ENCODE results near the gene TAAR9. TPM values are rescaled to one million over a fixed set of nuclear protein-coding genes. Genes with fewer than 3 reads are reported as not detected.
"Not testable (repeated sequence)": the region's sequence is repeated elsewhere in the genome, so short reads cannot be mapped to it uniquely, and the experiment has no call there.

TAAR9 gene
- total RNA-seq, 1 experiment from 2014 or later: not detected

GRCh38 chr6:132513831-132514545 is 24.1 kb upstream of the TAAR9 start:
- DNase-seq (ENCODE audit: low spot score): no peak

DNA sequence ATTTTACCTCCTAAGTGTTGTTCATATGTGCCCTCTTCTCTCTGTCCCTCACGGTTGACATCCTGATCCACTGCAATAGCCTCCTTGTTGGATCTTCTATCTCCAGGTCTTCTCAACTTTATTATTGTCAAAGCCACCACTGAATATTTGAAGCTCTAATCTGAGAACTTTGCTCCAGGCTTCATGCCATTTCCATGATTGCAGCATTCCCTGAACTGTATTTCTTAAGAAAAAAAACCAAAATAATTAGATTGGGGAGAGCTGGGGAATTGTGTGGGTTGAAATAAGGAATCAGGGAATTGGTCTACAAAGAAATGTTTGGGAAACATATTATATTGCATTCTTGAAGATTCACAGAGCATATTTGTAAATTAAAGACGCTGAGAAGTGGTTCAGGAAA is 22.7 kb upstream of the TAAR9 start:
- no peak for DNase-seq (ENCODE audit: low spot score)

GRCh38 chr6:132520953-132521352 is 17.1 kb upstream of the TAAR9 start:
- DNase-seq (ENCODE audit: low spot score): no peak

DNA sequence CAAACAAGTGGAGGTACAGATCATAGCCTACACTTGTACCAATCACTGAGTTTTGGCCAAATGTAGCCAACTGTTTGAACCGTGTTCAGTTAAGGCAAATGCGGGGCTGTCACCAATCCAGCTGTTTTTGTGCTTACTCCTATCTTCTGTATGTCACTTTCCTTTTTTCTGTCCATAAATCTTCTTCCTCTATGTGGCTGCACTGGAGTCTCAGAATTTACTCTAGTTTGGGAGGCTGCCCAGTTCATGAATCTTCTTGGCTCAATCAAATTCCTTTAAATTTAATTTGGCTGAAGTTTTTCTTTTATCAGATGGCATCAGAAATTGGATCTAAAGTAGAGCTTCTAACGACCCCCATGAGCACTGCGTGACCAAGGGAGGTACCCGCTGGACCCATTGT is 13.4 kb upstream of the TAAR9 start:
- no peak for DNase-seq (ENCODE audit: low spot score)

DNA sequence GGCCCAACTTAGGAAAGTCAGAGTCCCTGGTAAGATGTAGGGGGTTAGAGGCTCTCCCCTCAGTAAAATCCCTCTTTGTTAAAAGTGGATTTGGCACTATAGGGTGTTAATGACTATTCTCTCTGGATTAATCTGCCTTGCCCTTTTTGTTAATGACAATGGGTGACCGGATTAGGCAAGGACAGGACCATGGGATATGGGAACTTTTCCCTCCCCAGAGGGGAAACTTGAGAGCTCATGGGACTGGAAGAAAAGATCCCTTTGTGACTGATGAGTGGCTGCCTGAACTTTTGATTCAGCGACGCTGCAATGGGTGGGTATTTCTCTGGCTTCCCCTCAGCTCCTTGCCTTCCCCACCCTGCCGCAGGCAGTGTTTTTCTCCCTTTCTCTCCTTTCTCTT is 12.2 kb upstream of the TAAR9 start:
- DNase-seq (ENCODE audit: low spot score): no peak

- no peak for DNase-seq (ENCODE audit: low spot score)
Measured at GRCh38 chr6:132526461-132526860, 11.6 kb upstream of the TAAR9 start.

GRCh38 chr6:132527791-132528190 is 10.3 kb upstream of the TAAR9 start:
- no peak for DNase-seq (ENCODE audit: low spot score)

DNA sequence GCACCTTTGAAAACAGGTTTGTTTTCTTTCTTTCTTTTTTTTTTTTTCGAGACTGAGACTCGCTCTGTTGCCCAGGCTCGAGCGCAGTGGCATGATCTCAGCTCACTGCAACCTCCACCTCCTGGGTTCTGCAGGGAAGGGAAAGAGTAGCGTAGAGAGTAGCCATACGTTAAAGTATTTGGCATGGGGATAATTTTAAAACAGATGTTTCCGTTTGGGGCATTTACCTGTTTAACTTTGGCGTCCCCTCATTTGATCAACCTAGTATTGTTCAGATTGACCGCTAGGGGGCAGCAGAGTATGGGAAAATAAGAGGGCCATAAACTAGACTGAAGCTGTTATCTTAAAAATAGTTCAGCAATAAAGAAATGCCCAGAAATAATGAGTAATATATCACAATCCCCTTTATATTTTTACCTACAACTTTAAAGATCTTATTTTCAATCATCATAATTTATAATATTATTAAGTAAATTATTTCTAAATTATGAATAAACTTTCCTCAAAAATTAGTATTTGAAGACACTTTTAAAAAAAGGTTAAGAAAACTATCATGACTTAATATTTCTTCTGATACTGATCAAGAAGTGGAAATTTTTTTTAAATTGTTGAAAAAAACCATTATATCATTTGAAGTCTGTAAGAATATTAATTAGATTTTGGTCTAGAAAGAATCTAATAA is 7.6 kb upstream of the TAAR9 start:
- DNase-seq (ENCODE audit: low spot score): peak; percentile 15

- DNase-seq (ENCODE audit: low spot score): not testable (repeated sequence)
Measured at GRCh38 chr6:132534546-132534945, 3.5 kb upstream of the TAAR9 start.

DNA sequence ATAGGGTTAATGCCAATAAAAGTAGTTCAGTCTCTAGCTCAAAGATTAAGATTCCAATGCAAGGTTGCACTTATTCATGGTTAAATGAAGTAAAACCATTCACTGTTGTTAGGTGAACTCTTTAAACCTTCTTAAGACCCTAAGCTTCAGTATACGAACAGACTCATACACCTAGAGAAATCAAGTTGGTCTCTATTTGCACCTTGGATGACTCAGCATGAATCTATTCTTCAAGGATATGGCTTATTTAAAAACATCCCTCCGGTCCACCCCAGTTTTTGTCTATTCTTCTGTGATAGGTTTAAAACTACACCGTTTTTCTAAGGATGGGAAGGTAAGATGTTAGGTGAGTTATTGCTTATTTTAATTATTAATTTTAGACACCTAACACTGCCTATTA is 932 bp upstream of the TAAR9 start:
- no peak for DNase-seq (ENCODE audit: low spot score)

DNA sequence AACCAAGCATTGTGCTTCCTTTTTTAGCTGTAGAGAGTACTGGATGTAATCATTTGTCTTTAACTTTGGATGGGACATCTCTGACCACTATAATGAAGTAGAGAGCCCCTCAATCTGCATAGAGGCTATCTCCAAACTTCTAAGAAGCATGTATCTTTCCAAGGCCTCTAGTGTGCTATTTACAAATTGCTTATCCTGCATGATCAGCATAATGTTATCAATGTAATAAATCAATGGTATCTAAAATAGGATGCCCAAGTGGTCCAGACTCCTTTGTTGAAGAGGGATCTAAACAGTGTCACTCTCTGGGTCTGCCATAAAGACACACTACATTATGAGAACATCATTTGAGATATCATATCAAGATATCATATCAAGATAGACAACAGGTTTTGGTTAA is 6.7 kb downstream of the TAAR9 start:
- DNase-seq (ENCODE audit: low spot score): no peak

DNA sequence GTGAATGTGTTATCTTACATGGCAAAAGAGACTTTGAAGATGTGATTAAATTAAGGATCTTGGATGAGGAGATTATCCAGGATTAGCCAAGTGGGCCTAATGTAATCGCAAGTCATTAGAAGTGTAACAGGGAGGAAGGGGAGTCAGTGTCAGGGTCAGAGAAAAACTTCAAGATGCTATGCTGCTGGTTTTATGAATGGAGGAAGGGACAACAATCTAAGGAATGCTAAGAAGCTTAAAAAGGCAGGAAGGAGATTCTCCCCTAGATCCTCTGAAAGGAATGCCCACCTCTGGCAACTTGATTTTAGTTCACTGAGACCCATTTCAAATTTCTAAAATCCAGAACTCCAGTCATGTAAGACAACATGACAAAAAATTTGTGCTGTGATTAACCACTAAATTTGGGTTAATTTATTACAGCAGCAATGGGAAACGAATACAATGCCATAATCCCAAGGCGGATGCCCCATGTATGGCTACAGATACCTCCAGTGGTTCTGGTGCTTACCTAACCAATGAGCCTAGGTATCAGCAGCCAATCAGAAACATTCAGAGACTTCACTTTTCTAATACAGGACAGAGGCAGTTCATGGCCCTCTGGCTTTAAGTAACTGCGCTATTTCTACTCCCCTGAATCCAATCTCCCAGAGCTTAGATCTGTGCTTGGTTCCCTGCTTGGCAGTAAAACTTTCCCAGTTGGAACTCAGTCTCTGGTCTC is 10.8 kb downstream of the TAAR9 start:
- no peak for DNase-seq (ENCODE audit: low spot score)

DNA sequence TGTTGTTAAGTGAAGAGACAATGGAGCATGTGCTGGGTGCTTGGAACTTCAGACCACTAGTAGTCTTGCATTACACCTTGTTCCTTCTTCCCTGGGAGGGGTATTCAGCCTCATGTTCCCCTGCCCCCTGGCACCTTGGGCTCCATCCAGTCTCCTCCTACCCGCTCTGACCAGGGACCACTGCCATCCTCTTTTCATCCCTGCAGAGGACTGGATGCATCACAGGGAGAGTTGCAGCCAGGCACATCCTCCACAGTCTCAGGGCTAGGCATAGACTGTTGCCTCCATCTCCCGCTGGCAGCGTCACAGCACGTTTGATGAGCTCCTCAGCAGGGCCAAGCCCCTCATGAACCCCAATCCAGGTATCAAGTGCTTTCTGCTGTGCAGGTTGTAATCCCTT is 13.1 kb downstream of the TAAR9 start:
- DNase-seq (ENCODE audit: low spot score): no peak

DNA sequence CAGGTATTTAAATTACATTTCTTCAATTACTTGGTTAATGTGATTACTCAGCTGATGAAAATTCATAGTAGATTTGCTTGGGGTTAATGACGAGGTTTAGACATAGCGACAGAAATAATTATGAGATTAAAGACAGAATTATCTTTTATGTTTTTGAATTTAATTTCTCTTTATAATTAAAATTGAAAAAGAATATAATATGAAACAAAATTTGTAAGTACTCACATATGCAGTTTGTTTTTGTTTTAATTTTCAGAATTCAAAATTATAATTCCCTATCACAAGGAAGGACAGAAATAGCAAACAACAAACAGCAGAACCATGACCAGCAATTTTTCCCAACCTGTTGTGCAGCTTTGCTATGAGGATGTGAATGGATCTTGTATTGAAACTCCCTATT is 14.3 kb downstream of the TAAR9 start, which contains the start of gene TAAR8:
TSS of gene TAAR8 (plus strand) at position 301 of the 400 bp plus-strand sequence. CDS start at position 322, 21 bp downstream.
- no peak for DNase-seq (ENCODE audit: low spot score)

- DNase-seq (ENCODE audit: low spot score): not testable (repeated sequence)
Measured at GRCh38 chr6:132560087-132560486, 22.0 kb downstream of the TAAR9 start.

DNA sequence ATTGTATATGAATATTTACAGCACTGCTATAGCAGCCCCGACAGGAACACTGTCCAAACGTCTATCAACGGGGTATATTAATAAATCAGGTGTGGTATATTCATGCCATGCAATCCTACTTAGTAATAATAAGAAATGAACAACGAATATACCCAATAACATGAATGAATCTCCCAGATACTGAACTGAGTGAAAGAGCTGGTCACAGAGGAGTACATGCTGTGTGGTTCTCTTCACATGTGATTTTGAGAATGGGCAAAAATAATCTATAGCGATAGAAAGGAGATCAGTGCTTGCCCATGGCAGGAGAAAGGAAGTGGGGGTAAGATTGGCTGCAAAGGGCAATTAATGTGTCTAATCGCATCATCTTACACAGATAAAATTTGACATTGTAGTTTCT is 28.3 kb downstream of the TAAR9 start:
- DNase-seq (ENCODE audit: low spot score): no peak

GRCh38 chr6:132567566-132567965 is 29.5 kb downstream of the TAAR9 start:
- DNase-seq (ENCODE audit: low spot score): no peak

DNA sequence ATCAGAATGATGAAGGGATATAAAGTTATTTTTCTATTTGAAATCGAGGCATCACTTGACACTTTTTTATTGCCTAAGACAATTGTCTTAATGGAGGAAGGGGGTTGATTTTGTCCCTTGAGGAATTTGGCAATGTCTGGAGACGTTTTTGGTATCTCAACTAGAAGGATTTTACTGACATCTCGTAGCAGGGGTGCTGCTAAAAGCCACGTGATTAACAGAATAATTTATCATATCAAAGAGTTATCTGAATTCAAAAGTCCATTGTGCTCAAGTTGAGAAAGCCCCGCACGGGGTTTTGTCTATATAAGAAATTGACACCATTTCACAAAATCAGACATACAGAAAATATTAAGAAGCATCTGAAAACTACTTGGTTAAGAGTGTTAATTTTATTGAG is 30.5 kb downstream of the TAAR9 start:
- no peak for DNase-seq (ENCODE audit: low spot score)

DNA sequence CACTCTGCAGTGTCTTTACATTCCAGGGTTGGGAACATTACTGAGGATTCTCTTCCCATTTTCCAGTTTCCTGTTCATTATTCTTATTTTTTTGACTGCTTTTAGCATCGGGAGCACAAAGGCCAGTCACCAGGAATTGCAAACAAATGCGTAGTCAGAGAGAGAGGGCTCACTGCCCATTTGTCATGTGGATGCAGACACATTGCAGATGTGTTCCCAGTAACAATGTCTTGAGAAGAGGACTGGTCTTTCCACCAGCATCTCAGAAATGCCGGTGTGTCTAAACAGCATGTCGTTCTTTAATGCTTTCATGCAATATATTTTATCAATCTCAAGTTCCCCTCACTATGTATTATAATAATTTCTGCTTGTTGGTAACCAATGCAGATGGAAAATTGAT is 31.1 kb downstream of the TAAR9 start:
- no peak for DNase-seq (ENCODE audit: low spot score)

GRCh38 chr6:132570221-132570777 is 32.2 kb downstream of the TAAR9 start, which contains the start of gene TAAR6:
Gene TAAR6, plus strand, starts transcription at chr6:132570322. Its CDS starts 0 bp downstream, at chr6:132570322.
- DNase-seq (ENCODE audit: low spot score): no peak

GRCh38 chr6:132571774-132572173 is 33.7 kb downstream of the TAAR9 start:
- DNase-seq (ENCODE audit: low spot score): no peak

GRCh38 chr6:132584698-132585097 is 46.6 kb downstream of the TAAR9 start:
- no peak for DNase-seq (ENCODE audit: low spot score)
